Tibial artery (tissue), 4 donors: ENCODE data around the gene SLC26A5.

ENCODE experiments used
- DNase-seq, 2 donors: peaks; one replicate each; pipeline ENCODE4 v3.0.0-alpha.2; 2019
- H3K27ac ChIP-seq, 2 donors: fragments of 200-600 bp; sonication (generic) in 1 of 2; 1 replicate in 1 of 2; 2 replicates in 1 of 2; pipeline ENCODE4 v1.5.1; 2018 to 2019; ENCODE audit warnings: mild to moderate bottlenecking in 1 of 2
- H3K27me3 ChIP-seq, 2 donors: fragments of 200-600 bp; sonication (generic) in 1 of 2; one replicate each; pipeline versions ENCODE4 v1.5.1 to v1.6.0; 2016 to 2019
- H3K36me3 ChIP-seq, 3 donors: fragments of 200-600 bp; sonication (generic) in 2 of 3; one replicate each; pipeline ENCODE4 v1.5.1; 2016 to 2019; ENCODE audit warnings: mild to moderate bottlenecking in 2 of 3
- H3K4me1 ChIP-seq, 4 donors: fragments of 200-600 bp; sonication (generic) in 2 of 4; 1 replicate in 3 of 4; 2 replicates in 1 of 4; pipeline ENCODE4 v1.5.1; 2016 to 2019
- H3K4me3 ChIP-seq, 2 donors: fragments of 200-600 bp; sonication (generic) in 1 of 2; 1 replicate in 1 of 2; 2 replicates in 1 of 2; pipeline ENCODE4 v1.5.1; 2018 to 2019; ENCODE audit warnings: mild to moderate bottlenecking in 2 of 2
- H3K9me3 ChIP-seq, 3 donors: fragments of 200-600 bp; sonication (generic) in 1 of 3; one replicate each; pipeline ENCODE4 v1.5.1; 2016 to 2019
- CTCF ChIP-seq, 2 experiments: fragments of 200-600 bp in 1 of 2; fragments of 450-650 bp in 1 of 2; IDR thresholded peaks; one replicate each; pipeline ENCODE4 v1.5.1; 2017 to 2019; ENCODE audit warnings: antibody characterized with exemption in 2 of 2, mild to moderate bottlenecking in 1 of 2, moderate library complexity in 1 of 2
- intact Hi-C: fragments of 100-400 bp; cut with DNase I; formaldehyde crosslinking; loops from one replicate; pipeline ENCODE4 v1.15.0; 2023; ENCODE audit warnings: low total_unique reads

Gene SLC26A5

GRCh38 chr7:103343332-103343731 lies 102.7 kb downstream of the SLC26A5 start:
- Histone ChIP-seq H3K9me3 (no peaks in the 10 kb centered on the region), H3K36me3 (peaks cover 15 to 34% (median 21%) of the 10 kb centered on the region in 3 donors), H3K4me1 (peaks cover 0 to 31% (median 24%) of the 10 kb centered on the region in 4 donors), H3K4me3 (peak overlapping the region; percentile 91 to 98), H3K27me3 (no peaks in the 10 kb centered on the region), H3K27ac (peak overlapping the region; percentile 88 to 89)
- no peak for TF ChIP-seq CTCF (IDR thresholded peaks at IDR 0.05)
- DNase-seq, result no peak
- intact Hi-C loops, result loop anchor here (5.0 kb wide), 1 partner anchor 266 kb away; the partner anchor contains the start of gene ARMC10

- no peak for TF ChIP-seq CTCF (IDR thresholded peaks at IDR 0.05)
- intact Hi-C loops, result loop anchor here (5.0 kb wide), 1 partner anchor 264 kb away; the partner anchor contains the start of gene ARMC10
These were observed 104.5 kb downstream of the SLC26A5 start for GRCh38 chr7:103341466-103341865.

GRCh38 chr7:103338864-103339263 lies 107.1 kb downstream of the SLC26A5 start:
- Histone ChIP-seq H3K9me3 (no peaks in the 10 kb centered on the region), H3K36me3 (peaks cover 41 to 78% (median 54%) of the 10 kb centered on the region in 3 donors), H3K27me3 (no peaks in the 10 kb centered on the region), H3K4me3 (no peak overlapping the region), H3K4me1 (peaks cover 0 to 14% (median 11%) of the 10 kb centered on the region in 4 donors), H3K27ac (no peak overlapping the region)
- TF ChIP-seq CTCF (IDR thresholded peaks at IDR 0.05), result no peak
- intact Hi-C loops, result no loop called here
- DNase-seq, result no peak

More at GRCh38 chr7:103341466-103341865, 104.5 kb downstream of the SLC26A5 start:
- Histone ChIP-seq H3K4me3 (no peak overlapping the region), H3K36me3 (peaks cover 31 to 52% (median 37%) of the 10 kb centered on the region in 3 donors), H3K27ac (no peak overlapping the region), H3K4me1 (peaks cover 0 to 23% (median 17%) of the 10 kb centered on the region in 4 donors), H3K9me3 (no peaks in the 10 kb centered on the region), H3K27me3 (no peaks in the 10 kb centered on the region)
- no peak for DNase-seq

- TF ChIP-seq CTCF (IDR thresholded peaks at IDR 0.05), result no peak
- intact Hi-C loops, result no loop called here
- Histone ChIP-seq H3K27me3 (no peaks in the 10 kb centered on the region), H3K36me3 (peaks cover 41 to 88% (median 51%) of the 10 kb centered on the region in 3 donors), H3K4me1 (no peaks in the 10 kb centered on the region), H3K9me3 (no peaks in the 10 kb centered on the region), H3K27ac (no peak overlapping the region), H3K4me3 (no peak overlapping the region)
- DNase-seq, result no peak
These were observed 109.2 kb downstream of the SLC26A5 start for GRCh38 chr7:103336761-103337160.

- no peak overlapping the region for H3K27ac ChIP-seq
- intact Hi-C loops, result no loop called here
- H3K4me3 ChIP-seq, result no peak overlapping the region
- TF ChIP-seq CTCF (IDR thresholded peaks at IDR 0.05), result no peak
- H3K36me3 ChIP-seq, result peaks cover 50 to 79% (median 61%) of the 10 kb centered on the region in 3 donors
- H3K4me1 ChIP-seq, result no peaks in the 10 kb centered on the region
- H3K27me3 ChIP-seq, result no peaks in the 10 kb centered on the region
- no peaks in the 10 kb centered on the region for H3K9me3 ChIP-seq
- DNase-seq, result no peak
These were observed 120.3 kb downstream of the SLC26A5 start for GRCh38 chr7:103325744-103326143.
